B cell (primary cell): ENCODE measurements around the gene ARHGEF19. TPM values are rescaled to one million over a fixed set of nuclear protein-coding genes. Genes with fewer than 3 reads are reported as not detected.
A peak's percentile ranks its signal among the peaks of the same experiment; 100 is the strongest.

Source experiments
- ATAC-seq: fragments of 200-7000 bp; cut with Tn5 transposase; one replicate; pipeline ENCODE4 v1.10.0; 2021; ENCODE audit warnings: low read depth, mild to moderate bottlenecking, moderate number of reproducible peaks, moderate library complexity
- CTCF ChIA-PET: fragments of 350-600 bp; sonication (Branson Sonifier 250); formaldehyde crosslinking; loops from one replicate; lab custom pipeline; 2021; ENCODE audit warnings: antibody characterized with exemption, inconsistent platforms; lab: Charles Lee
- POLR2A ChIA-PET: fragments of 350-600 bp; sonication (Branson Sonifier 250); formaldehyde crosslinking; loops from one replicate; lab custom pipeline; 2021; ENCODE audit warnings: antibody characterized with exemption; lab: Charles Lee
- DNase-seq: peaks from one replicate; pipeline ENCODE4 v3.0.0; 2013
- H2AFZ ChIP-seq: 2 replicates; pipeline ENCODE4 v1.6.1; 2012; ENCODE audit warnings: mild to moderate bottlenecking, low read depth, low read length; ENCODE audit not compliant: insufficient read depth, poor library complexity, severe bottlenecking
- H3K27ac ChIP-seq, 2 donors: 1 replicate in 1 of 2; 2 replicates in 1 of 2; pipeline ENCODE4 v1.5.1; 2012 to 2013; ENCODE audit warnings: low read length in 2 of 2, mild to moderate bottlenecking in 2 of 2, moderate library complexity in 1 of 2
- H3K27me3 ChIP-seq, 4 experiments: fragments of 200-600 bp in 1 of 4; sonication (generic) in 1 of 4; replicated peaks in 1 of 4; 1 replicate in 2 of 4; 2 replicates in 2 of 4; pipeline versions ENCODE4 v1.6.1 to v1.7.0; 2013 to 2016; ENCODE audit warnings: low read length in 3 of 4, mild to moderate bottlenecking in 2 of 4, mixed read lengths in 1 of 4, moderate library complexity in 1 of 4; ENCODE audit not compliant: insufficient read depth in 4 of 4, control insufficient read depth in 3 of 4; ENCODE audit errors: control extremely low read depth in 1 of 4
- H3K36me3 ChIP-seq, 2 experiments: replicated peaks in 1 of 2; 1 replicate in 1 of 2; 2 replicates in 1 of 2; pipeline versions ENCODE4 v1.6.1 to v1.7.1; 2013; ENCODE audit warnings: low read length in 1 of 2; ENCODE audit not compliant: insufficient read depth in 2 of 2, control insufficient read depth in 1 of 2; ENCODE audit errors: control extremely low read depth in 1 of 2, extremely low read depth in 1 of 2
- H3K4me1 ChIP-seq, 2 donors: fragments of 200-600 bp in 1 of 2; sonication (generic) in 1 of 2; 1 replicate in 1 of 2; 2 replicates in 1 of 2; pipeline versions ENCODE4 v1.5.1 to v1.6.1; 2013 to 2017; ENCODE audit warnings: low read length in 2 of 2; ENCODE audit not compliant: control insufficient read depth in 2 of 2, insufficient read depth in 2 of 2
- H3K4me2 ChIP-seq: replicated peaks from 2 replicates; pipeline ENCODE3; 2012; ENCODE audit warnings: mild to moderate bottlenecking, low read depth, low read length; ENCODE audit not compliant: poor library complexity, severe bottlenecking
- H3K4me3 ChIP-seq, 5 experiments: fragments of 200-600 bp in 1 of 5; sonication (generic) in 1 of 5; 1 replicate in 3 of 5; 2 replicates in 2 of 5; pipeline versions ENCODE4 v1.5.1 to v1.7.0; 2011 to 2016; ENCODE audit warnings: low read length in 4 of 5, mild to moderate bottlenecking in 4 of 5, low read depth in 2 of 5, control low read depth in 1 of 5, moderate library complexity in 1 of 5; ENCODE audit not compliant: insufficient read depth in 1 of 5; ENCODE audit errors: control extremely low read depth in 1 of 5, extremely low read depth in 1 of 5
- H3K79me2 ChIP-seq: fragments of 200-600 bp; sonication (generic); one replicate; pipeline ENCODE4 v1.6.0; 2016; ENCODE audit warnings: low read length; ENCODE audit not compliant: control insufficient read depth, insufficient read depth
- H3K9ac ChIP-seq: fragments of 200-600 bp; sonication (generic); 2 replicates; pipeline ENCODE4 v1.6.1; 2017; ENCODE audit warnings: mild to moderate bottlenecking, low read length, moderate library complexity
- H3K9me3 ChIP-seq, 3 donors: one replicate each; pipeline versions ENCODE4 v1.6.1 to v1.7.1; 2013; ENCODE audit warnings: low read length in 2 of 3; ENCODE audit not compliant: control insufficient read depth in 2 of 3, insufficient read depth in 1 of 3; ENCODE audit errors: control extremely low read depth in 1 of 3
- H4K20me1 ChIP-seq: 2 replicates; pipeline ENCODE4 v1.6.0; 2012; ENCODE audit warnings: mild to moderate bottlenecking, low read length; ENCODE audit not compliant: insufficient read depth, control insufficient read depth, poor library complexity, severe bottlenecking
- H3K27ac Mint-ChIP-seq: one replicate; pipeline ENCODE4 v1.8.0; 2021; ENCODE audit warnings: mixed read lengths
- H3K27me3 Mint-ChIP-seq: one replicate; pipeline ENCODE4 v1.8.0; 2021; ENCODE audit warnings: mixed read lengths
- H3K4me1 Mint-ChIP-seq: one replicate; pipeline ENCODE4 v1.8.0; 2021; ENCODE audit warnings: mixed read lengths
- H3K4me3 Mint-ChIP-seq: one replicate; pipeline ENCODE4 v1.8.0; 2021; ENCODE audit warnings: mixed read lengths
- H3K9me3 Mint-ChIP-seq: one replicate; pipeline ENCODE4 v1.8.0; 2022; ENCODE audit warnings: mixed read lengths; ENCODE audit not compliant: insufficient read depth
- EZH2 ChIP-seq: IDR thresholded peaks from 2 replicates; pipeline ENCODE4 v1.6.1; 2012; ENCODE audit warnings: borderline replicate concordance, low read depth, mild to moderate bottlenecking, moderate library complexity, low read length; ENCODE audit not compliant: insufficient read depth, poor library complexity, severe bottlenecking
- WGBS: methylation state at CpG from one replicate; pipeline ENCODE4 v1.1.5; 2013; ENCODE audit warnings: missing lambda C conversion rate; ENCODE audit not compliant: insufficient coverage; 5-methylcytosine and 5-hydroxymethylcytosine counted together
- intact Hi-C: fragments of 100-400 bp; cut with micrococcal nuclease; formaldehyde crosslinking; loops from one replicate; pipeline ENCODE4 v1.10.0; 2022
- polyA plus RNA-seq: library from polyadenylated mRNA; depleted of rRNA; stranded (reverse); fragments of >200 nt; gene quantifications from 2 replicates; pipeline ENCODE4 v1.2.3, GENCODE V29; 2012
- total RNA-seq, 2 donors: library from RNA; stranded (reverse); fragments of 120-200 nt in 1 of 2; gene quantifications; 1 replicate in 1 of 2; 2 replicates in 1 of 2; pipeline versions ENCODE4 v1.2.3 to v1.2.4, GENCODE V29; 2013 to 2022
- TF ChIP-seq, protein P1 (sequence below): fragments of 200-600 bp; IDR thresholded peaks from one replicate; pipeline ENCODE4 v1.8.0; 2022; ENCODE audit warnings: antibody characterized with exemption, mild to moderate bottlenecking

Gene ARHGEF19
- total and polyA plus RNA-seq, 2 donors (not counting 1 experiment from before 2014, with no cell fraction given): 13.9 to 20.9 TPM

DNA sequence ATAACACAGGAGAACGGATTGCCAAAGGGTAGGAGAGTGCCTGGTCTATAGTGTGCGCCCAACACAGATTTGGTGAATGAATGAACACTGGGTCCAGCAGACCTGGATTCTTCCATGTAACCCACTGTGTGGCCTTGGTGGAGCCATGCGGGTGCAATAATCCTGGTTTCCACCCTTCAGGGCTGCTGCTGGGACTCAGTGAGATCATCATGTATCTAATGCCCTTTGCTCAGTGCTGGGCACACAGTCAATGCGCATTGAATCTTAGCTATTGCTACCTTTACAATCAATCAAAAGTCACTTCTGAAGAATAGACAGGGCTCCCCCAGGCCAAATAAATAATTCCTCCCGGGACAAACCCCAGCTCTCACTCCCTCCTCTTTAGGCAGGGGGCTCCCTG lies 50.7 kb downstream of the ARHGEF19 start:
- Histone ChIP-seq H3K4me2 (no peak overlapping the region), H3K9ac (no peak overlapping the region), H3K4me1 (peaks cover 10% of the 10 kb centered on the region in 2 donors), H3K27ac (no peak overlapping the region), H3K36me3 (no peaks in the 10 kb centered on the region), H2AFZ (no peak overlapping the region), H3K27me3 (peaks cover 0 to 3% (median 0%) of the 10 kb centered on the region in 4 experiments), H3K79me2 (no peaks in the 10 kb centered on the region), H4K20me1 (no peaks in the 10 kb centered on the region), H3K9me3 (no peaks in the 10 kb centered on the region), H3K4me3 (no peak overlapping the region)
- H3K4me3 Mint-ChIP-seq: peak overlapping the region; percentile 18
- peaks cover 3% of the 10 kb centered on the region for H3K27me3 Mint-ChIP-seq
- ChIA-PET POLR2A (no interaction called here), CTCF (interaction anchor here (1.1 kb wide), 2 partner anchors 14 to 26 kb away, joined by 4 read pairs; no protein-coding TSS in a partner anchor)
- TF ChIP-seq, protein P1, sequence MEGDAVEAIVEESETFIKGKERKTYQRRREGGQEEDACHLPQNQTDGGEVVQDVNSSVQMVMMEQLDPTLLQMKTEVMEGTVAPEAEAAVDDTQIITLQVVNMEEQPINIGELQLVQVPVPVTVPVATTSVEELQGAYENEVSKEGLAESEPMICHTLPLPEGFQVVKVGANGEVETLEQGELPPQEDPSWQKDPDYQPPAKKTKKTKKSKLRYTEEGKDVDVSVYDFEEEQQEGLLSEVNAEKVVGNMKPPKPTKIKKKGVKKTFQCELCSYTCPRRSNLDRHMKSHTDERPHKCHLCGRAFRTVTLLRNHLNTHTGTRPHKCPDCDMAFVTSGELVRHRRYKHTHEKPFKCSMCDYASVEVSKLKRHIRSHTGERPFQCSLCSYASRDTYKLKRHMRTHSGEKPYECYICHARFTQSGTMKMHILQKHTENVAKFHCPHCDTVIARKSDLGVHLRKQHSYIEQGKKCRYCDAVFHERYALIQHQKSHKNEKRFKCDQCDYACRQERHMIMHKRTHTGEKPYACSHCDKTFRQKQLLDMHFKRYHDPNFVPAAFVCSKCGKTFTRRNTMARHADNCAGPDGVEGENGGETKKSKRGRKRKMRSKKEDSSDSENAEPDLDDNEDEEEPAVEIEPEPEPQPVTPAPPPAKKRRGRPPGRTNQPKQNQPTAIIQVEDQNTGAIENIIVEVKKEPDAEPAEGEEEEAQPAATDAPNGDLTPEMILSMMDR: no peak
- intact Hi-C loops: no loop called here
- H3K27ac Mint-ChIP-seq: peak overlapping the region; percentile 56
- H3K9me3 Mint-ChIP-seq: no peaks in the 10 kb centered on the region
- WGBS: 81% methylated on average over 5 of the region's 5 CpGs
- ATAC-seq (no peak), DNase-seq (no peak)
- peaks cover 18% of the 10 kb centered on the region for H3K4me1 Mint-ChIP-seq

DNA sequence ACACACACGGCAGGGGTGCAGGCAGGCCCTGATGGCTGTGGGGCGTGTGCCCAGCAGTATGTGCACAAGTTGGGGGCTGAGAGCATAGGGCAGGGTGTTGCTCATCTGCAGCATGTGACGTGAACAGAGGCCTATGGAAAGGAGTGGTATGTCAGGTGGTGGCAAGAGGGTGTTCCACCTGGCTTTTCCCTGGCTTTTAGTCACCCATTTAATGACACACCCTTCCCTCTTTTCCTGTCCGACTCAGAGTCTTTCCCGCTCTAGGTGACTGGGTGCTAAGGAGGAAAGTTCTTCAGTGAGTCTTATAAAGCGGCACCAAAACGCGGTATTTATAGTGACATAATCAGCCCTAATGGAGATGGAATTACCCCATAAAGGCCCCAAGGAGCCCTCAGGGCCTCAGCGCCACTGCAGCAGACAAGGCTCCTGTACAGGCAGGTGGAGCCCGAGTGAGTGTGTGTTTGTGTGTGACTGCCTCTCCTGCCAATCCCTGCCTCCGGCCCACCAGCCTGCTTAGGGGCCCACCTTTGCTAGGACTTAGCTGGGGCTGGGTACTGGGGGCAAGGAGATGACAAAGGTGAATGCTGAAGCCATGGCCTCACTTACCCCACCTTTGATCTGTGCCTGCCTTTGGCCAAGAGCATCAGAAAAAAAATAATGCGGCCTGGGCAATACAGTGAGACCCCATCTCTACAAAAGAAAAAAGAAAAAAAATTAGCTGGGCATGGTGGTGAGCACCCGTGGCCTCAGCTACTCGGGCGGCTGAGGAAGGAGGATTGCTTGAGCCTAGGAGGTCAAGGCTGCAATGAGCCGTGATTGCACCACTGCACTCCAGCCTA lies 53.2 kb downstream of the ARHGEF19 start:
- TF ChIP-seq, protein P1: no peak
- no peak for TF ChIP-seq EZH2
- H3K36me3 ChIP-seq: no peaks in the 10 kb centered on the region
- H3K4me3 Mint-ChIP-seq: no peak overlapping the region
- H3K4me1 ChIP-seq: peaks cover 28 to 29% of the 10 kb centered on the region in 2 donors
- no peak for DNase-seq
- H3K4me3 ChIP-seq: no peak overlapping the region
- intact Hi-C loops: no loop called here
- ATAC-seq: no peak
- H3K27ac ChIP-seq: no peak overlapping the region
- H3K27ac Mint-ChIP-seq: no peak overlapping the region
- peaks cover 0 to 10% (median 0%) of the 10 kb centered on the region in 3 donors for H3K9me3 ChIP-seq
- H3K79me2 ChIP-seq: no peaks in the 10 kb centered on the region
- no peak overlapping the region for H3K4me2 ChIP-seq
- H2AFZ ChIP-seq: no peak overlapping the region
- peaks cover 3% of the 10 kb centered on the region for H3K27me3 Mint-ChIP-seq
- H3K9me3 Mint-ChIP-seq: no peaks in the 10 kb centered on the region
- WGBS: 86% methylated on average over 4 of the region's 16 CpGs
- peaks cover 0 to 25% (median 7%) of the 10 kb centered on the region in 4 experiments for H3K27me3 ChIP-seq
- H3K9ac ChIP-seq: no peak overlapping the region
- POLR2A ChIA-PET: interaction anchor here (1.0 kb wide), 1 partner anchor 59 kb away, joined by 8 read pairs; no protein-coding TSS in a partner anchor
- H4K20me1 ChIP-seq: no peaks in the 10 kb centered on the region
- peaks cover 26% of the 10 kb centered on the region for H3K4me1 Mint-ChIP-seq
- CTCF ChIA-PET: no interaction called here
